Stimulated activated CD8-positive, alpha-beta memory T cell treated with anti-CD3 and anti-CD28 coated beads, Interleukin-15, amount 100 ng/mL, for 48 hours (primary cell): Measurements from ENCODE around the gene ATG16L1.
"Not testable (repeated sequence)": the region's sequence is repeated elsewhere in the genome, so short reads cannot be mapped to it uniquely, and the experiment has no call there.

Experiments used
- DNase-seq, 2 donors: peaks; one replicate each; pipeline ENCODE4 v3.0.0-alpha.2; 2020; ENCODE audit warnings: low read depth in 2 of 2

ATG16L1 gene

GRCh38 chr2:233331536-233331935 lies 80.1 kb downstream of the ATG16L1 start:
- DNase-seq = peak; percentile 42 to 49

GRCh38 chr2:233332125-233332524 lies 80.7 kb downstream of the ATG16L1 start:
- DNase-seq = no peak

GRCh38 chr2:233334915-233335314 lies 83.4 kb downstream of the ATG16L1 start:
- DNase-seq = no peak

- not testable (repeated sequence) for DNase-seq
Measured at GRCh38 chr2:233336091-233336490, 84.6 kb downstream of the ATG16L1 start.

GRCh38 chr2:233336541-233336940 lies 85.1 kb downstream of the ATG16L1 start:
- no peak for DNase-seq

GRCh38 chr2:233338046-233338445 lies 86.6 kb downstream of the ATG16L1 start:
- DNase-seq = no peak

GRCh38 chr2:233338812-233339368 lies 87.4 kb downstream of the ATG16L1 start:
- DNase-seq = no peak

GRCh38 chr2:233339427-233339826 lies 88.0 kb downstream of the ATG16L1 start:
- no peak for DNase-seq

- DNase-seq = no peak
Measured at GRCh38 chr2:233341296-233341695, 89.8 kb downstream of the ATG16L1 start.

GRCh38 chr2:233342301-233342700 lies 90.8 kb downstream of the ATG16L1 start:
- no peak for DNase-seq

- DNase-seq = no peak
Measured at GRCh38 chr2:233343171-233343705, 91.8 kb downstream of the ATG16L1 start.
